DND-41 (cell line): Measurements from ENCODE around the gene RGMB.
A peak's percentile ranks its signal among the peaks of the same experiment; 100 is the strongest.

Source experiments
- ATAC-seq: fragments of 200-7000 bp; cut with Tn5 transposase; 3 replicates; pipeline ENCODE4 v1.9.1; 2021; ENCODE audit warnings: low read depth; ENCODE audit not compliant: insufficient read depth
- DNase-seq: peaks from one replicate; pipeline ENCODE4 v3.0.0-alpha.2; 2020
- H2AFZ ChIP-seq: 2 replicates; pipeline ENCODE4 v1.6.0; 2012; ENCODE audit warnings: low read depth, low read length
- H3K27ac ChIP-seq: 2 replicates; pipeline ENCODE4 v1.5.1; 2012; ENCODE audit warnings: low read length, inconsistent platforms
- H3K27me3 ChIP-seq: fragments of 200-600 bp; sonication (generic); 2 replicates; pipeline ENCODE4 v1.6.0; 2012; ENCODE audit warnings: low read length, mild to moderate bottlenecking, inconsistent platforms; ENCODE audit not compliant: insufficient read depth, poor library complexity
- H3K36me3 ChIP-seq: 2 replicates; pipeline ENCODE4 v1.5.1; 2012; ENCODE audit warnings: low read length, inconsistent platforms; ENCODE audit not compliant: insufficient read depth
- H3K4me1 ChIP-seq: 2 replicates; pipeline ENCODE4 v1.5.1; 2012; ENCODE audit warnings: mild to moderate bottlenecking, low read length; ENCODE audit not compliant: insufficient read depth
- H3K4me2 ChIP-seq: 2 replicates; pipeline ENCODE4 v1.6.0; 2012; ENCODE audit warnings: mild to moderate bottlenecking, moderate library complexity, low read length, inconsistent platforms; ENCODE audit not compliant: insufficient read depth
- H3K4me3 ChIP-seq, 2 experiments: fragments of 200-600 bp in 1 of 2; shearing (Covaris generic) in 1 of 2; 2 replicates each; pipeline ENCODE4 v1.5.1; 2012 to 2016; ENCODE audit warnings: inconsistent platforms in 2 of 2, low read length in 2 of 2, mild to moderate bottlenecking in 2 of 2, low read depth in 1 of 2, moderate library complexity in 1 of 2
- H3K79me2 ChIP-seq: 2 replicates; pipeline ENCODE4 v1.6.0; 2012; ENCODE audit warnings: low read length, inconsistent platforms; ENCODE audit not compliant: insufficient read depth
- H3K9ac ChIP-seq: 2 replicates; pipeline ENCODE4 v1.6.0; 2012; ENCODE audit warnings: low read depth, mild to moderate bottlenecking, inconsistent platforms, low read length, moderate library complexity
- H3K9me3 ChIP-seq: 2 replicates; pipeline ENCODE4 v1.5.1; 2012; ENCODE audit warnings: low read length, moderate library complexity, mild to moderate bottlenecking, inconsistent platforms; ENCODE audit not compliant: insufficient read depth, severe bottlenecking
- H4K20me1 ChIP-seq: 2 replicates; pipeline ENCODE4 v1.6.0; 2012; ENCODE audit warnings: low read length; ENCODE audit not compliant: insufficient read depth
- EZH2 ChIP-seq: IDR thresholded peaks from 3 replicates; pipeline ENCODE4 v1.6.1; 2012; ENCODE audit warnings: borderline replicate concordance, low read depth, mild to moderate bottlenecking, moderate library complexity, low read length, inconsistent platforms; ENCODE audit not compliant: severe bottlenecking
- TF ChIP-seq, protein P1 (sequence below): IDR thresholded peaks from 2 replicates; pipeline ENCODE4 v1.5.1; 2012; ENCODE audit warnings: borderline replicate concordance, low read length, moderate library complexity, mild to moderate bottlenecking; ENCODE audit not compliant: poor library complexity, severe bottlenecking; ENCODE audit errors: extremely low read depth

Gene RGMB

DNA sequence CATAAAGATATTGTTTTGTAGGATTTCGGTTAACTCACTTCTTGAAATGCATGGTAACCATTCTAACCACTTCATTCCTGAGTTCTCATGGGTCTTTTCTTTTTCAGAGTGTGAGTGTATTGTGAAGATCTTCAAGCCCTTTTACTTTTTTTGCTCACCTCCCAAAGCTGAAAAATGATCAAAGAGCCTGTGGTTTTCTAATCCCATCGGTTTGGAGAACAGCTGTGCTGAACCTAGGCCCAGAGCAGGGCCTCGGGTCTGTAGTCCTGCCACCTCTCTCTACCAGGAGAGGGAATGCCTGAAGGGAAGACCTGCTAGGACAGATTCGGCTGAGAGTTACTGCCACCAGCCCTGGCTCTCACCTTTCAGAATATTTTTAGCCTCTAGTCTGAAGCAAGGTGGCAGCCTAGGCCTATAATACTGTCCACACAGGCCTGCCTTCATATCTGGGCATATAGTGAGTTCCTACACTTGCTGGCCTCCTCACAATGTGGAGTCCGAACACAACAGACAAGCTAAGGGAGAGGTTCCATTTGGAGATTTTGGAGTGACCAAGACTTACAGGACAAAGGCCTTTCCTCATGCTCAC is 13.8 kb downstream of the RGMB start:
- no peak overlapping the region for H3K4me2 ChIP-seq
- H4K20me1 ChIP-seq, result no peaks in the 10 kb centered on the region

DNA sequence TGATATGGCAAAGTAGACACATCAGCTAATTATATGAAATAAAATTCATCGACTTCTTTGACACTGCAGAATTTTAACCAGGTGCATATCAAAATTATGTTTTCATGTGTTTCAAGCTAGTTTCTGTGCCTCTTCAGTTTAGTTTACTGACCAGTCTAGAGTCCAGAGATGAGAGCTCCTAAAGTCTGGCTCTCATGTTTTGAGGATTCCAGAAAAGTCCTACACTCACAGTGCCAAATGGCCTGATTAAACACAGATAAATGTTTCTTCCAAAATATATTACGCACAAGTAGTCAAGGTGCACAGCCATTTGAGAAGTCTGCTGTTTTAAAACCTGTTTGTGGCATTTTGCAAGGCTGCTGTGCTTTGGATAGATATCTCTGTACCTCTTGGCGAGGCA is 15.6 kb downstream of the RGMB start:
- no peak overlapping the region for H3K27ac ChIP-seq

More for the DNA sequence above, 13.8 kb downstream of the RGMB start:
- no peak overlapping the region for H3K4me3 ChIP-seq
- H3K36me3 ChIP-seq, result no peaks in the 10 kb centered on the region
- TF ChIP-seq, protein P1, sequence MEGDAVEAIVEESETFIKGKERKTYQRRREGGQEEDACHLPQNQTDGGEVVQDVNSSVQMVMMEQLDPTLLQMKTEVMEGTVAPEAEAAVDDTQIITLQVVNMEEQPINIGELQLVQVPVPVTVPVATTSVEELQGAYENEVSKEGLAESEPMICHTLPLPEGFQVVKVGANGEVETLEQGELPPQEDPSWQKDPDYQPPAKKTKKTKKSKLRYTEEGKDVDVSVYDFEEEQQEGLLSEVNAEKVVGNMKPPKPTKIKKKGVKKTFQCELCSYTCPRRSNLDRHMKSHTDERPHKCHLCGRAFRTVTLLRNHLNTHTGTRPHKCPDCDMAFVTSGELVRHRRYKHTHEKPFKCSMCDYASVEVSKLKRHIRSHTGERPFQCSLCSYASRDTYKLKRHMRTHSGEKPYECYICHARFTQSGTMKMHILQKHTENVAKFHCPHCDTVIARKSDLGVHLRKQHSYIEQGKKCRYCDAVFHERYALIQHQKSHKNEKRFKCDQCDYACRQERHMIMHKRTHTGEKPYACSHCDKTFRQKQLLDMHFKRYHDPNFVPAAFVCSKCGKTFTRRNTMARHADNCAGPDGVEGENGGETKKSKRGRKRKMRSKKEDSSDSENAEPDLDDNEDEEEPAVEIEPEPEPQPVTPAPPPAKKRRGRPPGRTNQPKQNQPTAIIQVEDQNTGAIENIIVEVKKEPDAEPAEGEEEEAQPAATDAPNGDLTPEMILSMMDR, result peak; percentile 20
- no peak for TF ChIP-seq EZH2
- no peaks in the 10 kb centered on the region for H3K9me3 ChIP-seq
- no peaks in the 10 kb centered on the region for H3K27me3 ChIP-seq
- no peak overlapping the region for H3K27ac ChIP-seq
- H3K4me1 ChIP-seq, result peaks cover 9% of the 10 kb centered on the region; the same call in 1 of the 2 replicates
- H3K79me2 ChIP-seq, result no peaks in the 10 kb centered on the region
- no peak for DNase-seq
- no peak overlapping the region for H2AFZ ChIP-seq
- peak; percentile 67; the same call in 2 of the 3 replicates for ATAC-seq
- H3K9ac ChIP-seq, result no peak overlapping the region

DNA sequence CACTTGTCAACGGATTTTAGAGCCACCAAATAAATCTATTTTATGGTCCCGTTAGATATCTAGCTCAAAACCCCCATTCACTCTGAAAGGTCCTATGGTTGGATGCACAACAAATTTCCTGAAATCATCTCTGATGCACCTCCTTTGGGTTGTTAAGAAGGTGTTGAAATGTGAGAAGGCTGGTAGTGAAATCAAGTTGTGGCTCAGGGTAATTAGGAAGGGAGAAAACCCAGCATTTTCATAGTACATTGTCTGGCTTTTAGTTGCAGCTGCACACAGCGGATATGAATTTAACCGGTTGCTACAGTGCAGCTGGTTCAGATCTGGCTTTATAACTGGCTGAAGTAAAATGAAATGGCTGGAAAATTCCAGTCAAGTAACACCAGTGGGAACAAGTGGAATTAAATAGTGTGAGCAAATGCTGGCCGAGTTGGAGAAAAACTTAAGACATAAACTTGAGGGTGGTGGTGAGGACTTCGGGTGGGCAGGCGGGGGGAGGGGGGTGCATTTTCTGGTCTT is 17.6 kb downstream of the RGMB start:
- no peaks in the 10 kb centered on the region for H3K27me3 ChIP-seq
- no peaks in the 10 kb centered on the region for H3K36me3 ChIP-seq
- no peak overlapping the region for H3K9ac ChIP-seq
- no peak overlapping the region for H3K4me3 ChIP-seq
- TF ChIP-seq EZH2, result no peak
- TF ChIP-seq, protein P1, result no peak
- no peak for DNase-seq
- H4K20me1 ChIP-seq, result no peaks in the 10 kb centered on the region
- no peak overlapping the region for H2AFZ ChIP-seq
- H3K4me2 ChIP-seq, result no peak overlapping the region
- peaks cover 12% of the 10 kb centered on the region for H3K4me1 ChIP-seq
- no peak for ATAC-seq
- no peaks in the 10 kb centered on the region for H3K79me2 ChIP-seq
- H3K9me3 ChIP-seq, result no peaks in the 10 kb centered on the region
- no peak overlapping the region for H3K27ac ChIP-seq

More for the DNA sequence above, 15.6 kb downstream of the RGMB start:
- H3K9me3 ChIP-seq, result no peaks in the 10 kb centered on the region
- no peaks in the 10 kb centered on the region for H4K20me1 ChIP-seq
- no peak for TF ChIP-seq EZH2
- TF ChIP-seq, protein P1, result no peak
- H3K4me3 ChIP-seq, result no peak overlapping the region
- no peak for DNase-seq
- no peak for ATAC-seq
- H2AFZ ChIP-seq, result no peak overlapping the region
- H3K27me3 ChIP-seq, result no peaks in the 10 kb centered on the region
- no peak overlapping the region for H3K4me2 ChIP-seq
- no peak overlapping the region for H3K9ac ChIP-seq
- H3K79me2 ChIP-seq, result no peaks in the 10 kb centered on the region
- H3K4me1 ChIP-seq, result peaks cover 9% of the 10 kb centered on the region; the same call in 1 of the 2 replicates
- no peaks in the 10 kb centered on the region for H3K36me3 ChIP-seq
